ENCODE data around the gene DDX49.

- TF ChIP-seq EP300 (IDR thresholded peaks at IDR 0.05), result no peak
- TF ChIP-seq CTCF (IDR thresholded peaks at IDR 0.05), result no peak
- no peak for TF ChIP-seq POLR2A (IDR thresholded peaks at IDR 0.05)
Observed at GRCh38 chr19:18954094-18954493, 34.6 kb downstream of the DDX49 start.
